Breast epithelium (tissue), 4 donors: ENCODE data around the gene DNASE1L3. TPM values are rescaled to one million over a fixed set of nuclear protein-coding genes. Genes with fewer than 3 reads are reported as not detected.

Experiments used
- DNase-seq, 2 donors: peaks; one replicate each; pipeline ENCODE4 v3.0.0-alpha.2; 2019; ENCODE audit warnings: low spot score in 2 of 2
- H3K27ac ChIP-seq, 2 donors: fragments of 200-600 bp; sonication (generic) in 1 of 2; one replicate each; pipeline ENCODE4 v1.5.1; 2016 to 2019; ENCODE audit warnings: mild to moderate bottlenecking in 1 of 2
- H3K27me3 ChIP-seq, 2 donors: fragments of 200-600 bp; sonication (generic) in 1 of 2; one replicate each; pipeline versions ENCODE4 v1.5.1 to v1.6.0; 2017 to 2019; ENCODE audit warnings: control low read depth in 1 of 2, mild to moderate bottlenecking in 1 of 2
- H3K36me3 ChIP-seq: fragments of 200-600 bp; one replicate; pipeline ENCODE4 v1.5.1; 2019
- H3K4me1 ChIP-seq, 2 donors: fragments of 200-600 bp; sonication (generic); one replicate each; pipeline ENCODE4 v1.5.1; 2016 to 2019; ENCODE audit warnings: control low read depth in 1 of 2
- H3K4me3 ChIP-seq, 3 donors: fragments of 200-600 bp; sonication (generic); 1 replicate in 2 of 3; 2 replicates in 1 of 3; pipeline ENCODE4 v1.5.1; 2016 to 2019; ENCODE audit warnings: mild to moderate bottlenecking in 3 of 3, moderate library complexity in 2 of 3
- H3K9me3 ChIP-seq, 2 donors: fragments of 200-600 bp; sonication (generic) in 1 of 2; one replicate each; pipeline ENCODE4 v1.5.1; 2016 to 2019; ENCODE audit warnings: control low read depth in 1 of 2
- POLR2A ChIP-seq: fragments of 450-650 bp; IDR thresholded peaks from one replicate; pipeline ENCODE4 v1.6.1; 2016; ENCODE audit warnings: antibody characterized with exemption, mild to moderate bottlenecking, moderate library complexity
- POLR2AphosphoS5 ChIP-seq, 3 donors: sonication (generic); formaldehyde crosslinking; IDR thresholded peaks; one replicate each; pipeline ENCODE4 v1.6.1; 2017; ENCODE audit warnings: antibody characterized with exemption in 3 of 3
- intact Hi-C: fragments of 100-400 bp; cut with DNase I; formaldehyde crosslinking; loops from one replicate; pipeline ENCODE4 v1.15.1; 2023; ENCODE audit warnings: low total_unique reads
- total RNA-seq, 3 donors: library from RNA; depleted of rRNA; stranded (reverse); fragments of >200 nt; gene quantifications; one replicate each; pipeline ENCODE4 v1.1.0, GENCODE V29; 2016
- TF ChIP-seq, protein P1 (sequence below), 3 donors: fragments of 450-650 bp; IDR thresholded peaks; one replicate each; pipeline ENCODE4 v1.5.1; 2016 to 2017; ENCODE audit warnings: antibody characterized with exemption in 3 of 3, mild to moderate bottlenecking in 3 of 3, moderate library complexity in 3 of 3

The DNASE1L3 gene
- total RNA-seq, 3 donors from 2014 or later = 0.44 to 9.2 (median 5.6) TPM

DNA sequence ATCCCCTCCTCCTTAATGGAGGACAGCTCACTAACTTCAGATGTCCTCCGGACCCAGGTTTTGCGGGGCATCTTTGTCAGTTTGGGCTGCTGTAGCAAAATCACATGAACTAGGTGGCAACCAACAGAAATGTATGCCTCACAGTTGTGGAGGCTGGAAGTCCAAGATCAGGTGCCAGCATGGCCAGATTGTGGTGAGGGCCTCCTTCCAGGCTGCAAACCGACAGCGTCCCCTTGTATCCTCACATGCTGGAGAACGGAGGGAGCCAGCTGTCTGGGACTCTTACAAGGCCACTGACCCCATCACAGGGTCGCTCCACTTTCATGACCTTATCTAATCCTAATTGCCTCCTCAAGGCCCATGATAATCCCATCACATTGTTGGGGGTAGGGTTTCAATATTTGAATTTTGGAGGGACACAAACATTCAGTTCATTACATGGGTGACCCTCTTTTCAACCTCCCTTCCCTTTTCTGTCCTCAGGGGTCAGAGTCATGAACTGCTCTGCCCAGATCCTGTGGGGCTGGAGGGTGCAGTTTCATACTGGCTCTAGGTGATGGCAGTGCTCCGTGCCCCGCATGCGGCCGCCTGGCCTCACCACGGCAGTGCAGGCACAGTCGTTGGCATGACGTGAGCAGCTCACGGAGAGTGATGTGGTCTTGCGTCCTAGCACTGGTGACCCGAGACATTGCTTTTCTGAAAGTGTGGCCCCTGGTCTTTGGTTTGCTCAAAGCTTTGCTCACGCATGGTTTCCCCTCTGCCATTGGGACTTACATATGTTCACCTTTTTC is 58.4 kb downstream of the DNASE1L3 start:
- Histone ChIP-seq H3K27ac (no peak overlapping the region), H3K4me1 (no peaks in the 10 kb centered on the region), H3K9me3 (no peaks in the 10 kb centered on the region), H3K36me3 (peaks cover 3% of the 10 kb centered on the region), H3K4me3 (no peak overlapping the region), H3K27me3 (no peaks in the 10 kb centered on the region)
- TF ChIP-seq POLR2AphosphoS5 (IDR thresholded peaks at IDR 0.05) (no peak), POLR2A (no peak)
- TF ChIP-seq, protein P1, sequence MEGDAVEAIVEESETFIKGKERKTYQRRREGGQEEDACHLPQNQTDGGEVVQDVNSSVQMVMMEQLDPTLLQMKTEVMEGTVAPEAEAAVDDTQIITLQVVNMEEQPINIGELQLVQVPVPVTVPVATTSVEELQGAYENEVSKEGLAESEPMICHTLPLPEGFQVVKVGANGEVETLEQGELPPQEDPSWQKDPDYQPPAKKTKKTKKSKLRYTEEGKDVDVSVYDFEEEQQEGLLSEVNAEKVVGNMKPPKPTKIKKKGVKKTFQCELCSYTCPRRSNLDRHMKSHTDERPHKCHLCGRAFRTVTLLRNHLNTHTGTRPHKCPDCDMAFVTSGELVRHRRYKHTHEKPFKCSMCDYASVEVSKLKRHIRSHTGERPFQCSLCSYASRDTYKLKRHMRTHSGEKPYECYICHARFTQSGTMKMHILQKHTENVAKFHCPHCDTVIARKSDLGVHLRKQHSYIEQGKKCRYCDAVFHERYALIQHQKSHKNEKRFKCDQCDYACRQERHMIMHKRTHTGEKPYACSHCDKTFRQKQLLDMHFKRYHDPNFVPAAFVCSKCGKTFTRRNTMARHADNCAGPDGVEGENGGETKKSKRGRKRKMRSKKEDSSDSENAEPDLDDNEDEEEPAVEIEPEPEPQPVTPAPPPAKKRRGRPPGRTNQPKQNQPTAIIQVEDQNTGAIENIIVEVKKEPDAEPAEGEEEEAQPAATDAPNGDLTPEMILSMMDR (IDR thresholded peaks at IDR 0.05) = no peak
- intact Hi-C loops = no loop called here
- no peak for DNase-seq

DNA sequence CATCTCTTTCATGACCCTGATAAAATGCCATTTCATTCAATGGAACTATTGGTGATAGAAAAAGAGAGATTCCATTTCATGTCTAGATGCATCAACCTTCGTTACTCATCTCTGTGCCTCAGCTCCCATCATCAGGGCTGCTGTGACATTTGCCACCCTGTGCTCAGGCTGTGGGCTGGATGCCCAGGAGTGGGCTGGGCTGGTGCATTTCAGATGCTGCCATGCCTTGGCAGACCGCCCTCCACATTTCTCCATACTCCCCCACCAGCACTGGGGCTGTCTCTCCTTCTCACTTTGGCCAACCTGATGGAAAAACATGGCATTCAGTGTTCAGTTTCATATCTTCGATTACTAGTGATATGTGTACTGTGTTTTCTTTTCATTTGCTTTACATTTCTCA is 59.1 kb downstream of the DNASE1L3 start:
- no peak for DNase-seq
- Histone ChIP-seq H3K4me1 (no peaks in the 10 kb centered on the region), H3K27ac (no peak overlapping the region), H3K27me3 (no peaks in the 10 kb centered on the region), H3K36me3 (peaks cover 3% of the 10 kb centered on the region), H3K4me3 (no peak overlapping the region), H3K9me3 (no peaks in the 10 kb centered on the region)
- intact Hi-C loops = no loop called here
- TF ChIP-seq POLR2AphosphoS5 (IDR thresholded peaks at IDR 0.05) (no peak), POLR2A (no peak)
- TF ChIP-seq, protein P1 (IDR thresholded peaks at IDR 0.05) = no peak

DNA sequence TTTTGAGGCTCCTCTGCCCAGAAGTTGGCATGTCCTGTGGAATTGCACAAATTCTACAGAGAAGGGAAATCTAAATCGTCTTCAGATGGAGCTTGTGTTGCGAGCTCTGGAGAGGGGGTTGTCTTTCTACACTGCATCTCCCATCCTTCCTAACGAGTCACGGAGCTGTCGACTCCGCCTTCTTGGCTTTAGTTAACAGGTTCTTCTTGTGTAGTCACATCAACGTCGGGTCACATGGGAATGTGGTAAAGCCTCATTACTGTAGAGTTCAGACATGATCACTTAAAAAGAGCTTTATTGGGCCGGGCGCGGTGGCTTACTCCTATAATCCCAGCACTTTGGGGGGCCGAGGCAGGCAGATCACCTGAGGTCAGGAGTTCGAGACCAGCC is 60.0 kb downstream of the DNASE1L3 start:
- H3K4me3 ChIP-seq = no peak overlapping the region
- no peaks in the 10 kb centered on the region for H3K36me3 ChIP-seq
- H3K4me1 ChIP-seq = no peaks in the 10 kb centered on the region
- no peak for DNase-seq
- H3K9me3 ChIP-seq = no peaks in the 10 kb centered on the region
- TF ChIP-seq POLR2AphosphoS5 (IDR thresholded peaks at IDR 0.05) (no peak), POLR2A (no peak)
- TF ChIP-seq, protein P1 (IDR thresholded peaks at IDR 0.05) = no peak
- intact Hi-C loops = no loop called here
- H3K27ac ChIP-seq = no peak overlapping the region
- H3K27me3 ChIP-seq = no peaks in the 10 kb centered on the region

DNA sequence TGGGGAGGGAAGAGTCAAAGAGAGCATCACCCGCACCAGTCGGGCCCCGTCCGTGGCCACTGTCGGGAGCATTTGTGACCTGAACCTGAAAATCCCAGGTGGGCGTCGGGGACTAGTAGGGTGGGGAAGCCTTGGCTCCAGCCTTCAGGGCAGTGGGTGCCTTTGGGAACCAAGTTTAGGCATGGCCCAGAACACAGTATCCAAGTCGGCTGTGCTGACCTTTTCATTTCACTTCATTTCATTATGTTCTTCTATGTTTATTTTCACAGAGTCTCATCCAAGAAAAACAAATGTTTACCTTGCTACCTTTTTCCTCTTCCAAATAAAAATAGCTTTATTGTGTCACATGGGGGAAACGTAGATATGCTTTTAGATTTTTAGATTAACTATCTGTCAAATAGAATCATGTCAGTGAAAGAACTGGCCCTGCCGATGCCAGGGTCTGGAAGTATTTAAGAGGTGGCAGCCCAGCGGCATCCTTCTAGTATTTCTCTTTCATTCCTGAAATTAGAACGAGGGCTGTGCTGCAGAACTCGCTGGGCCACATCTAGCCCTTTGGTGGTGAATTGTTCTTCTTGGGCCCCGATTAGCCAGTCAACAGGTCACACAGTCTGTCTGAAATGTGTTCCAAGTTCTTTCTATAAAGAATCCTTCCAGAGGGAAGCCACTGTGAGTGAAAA is 60.5 kb downstream of the DNASE1L3 start:
- Histone ChIP-seq H3K27ac (no peak overlapping the region), H3K4me3 (no peak overlapping the region), H3K36me3 (no peaks in the 10 kb centered on the region), H3K27me3 (no peaks in the 10 kb centered on the region), H3K4me1 (no peaks in the 10 kb centered on the region), H3K9me3 (no peaks in the 10 kb centered on the region)
- DNase-seq = no peak
- intact Hi-C loops = no loop called here
- TF ChIP-seq POLR2A = no peak
- no peak for TF ChIP-seq POLR2AphosphoS5 (IDR thresholded peaks at IDR 0.05)
- TF ChIP-seq, protein P1 (IDR thresholded peaks at IDR 0.05) = no peak

DNA sequence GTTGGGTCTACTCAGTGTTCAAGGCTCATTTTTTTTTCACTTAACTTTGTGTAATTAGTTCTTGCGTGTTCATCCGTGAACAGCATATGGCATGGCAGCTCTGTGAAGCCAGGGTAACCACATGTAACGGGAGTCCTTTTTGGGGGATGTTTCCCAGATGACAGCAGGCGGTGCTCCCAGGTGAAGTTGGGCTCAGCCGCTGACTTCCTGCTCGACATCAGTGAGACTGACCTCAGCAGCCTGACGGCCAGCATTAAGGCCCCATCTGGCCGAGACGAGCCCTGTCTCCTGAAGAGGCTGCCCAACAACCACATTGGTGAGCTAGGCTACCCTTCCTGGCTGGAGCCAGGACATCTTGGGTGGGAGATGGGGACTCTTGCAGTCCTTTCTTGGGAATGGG is 62.7 kb downstream of the DNASE1L3 start:
- H3K27ac ChIP-seq = no peak overlapping the region
- no peaks in the 10 kb centered on the region for H3K4me1 ChIP-seq
- no peaks in the 10 kb centered on the region for H3K27me3 ChIP-seq
- DNase-seq = no peak
- intact Hi-C loops = no loop called here
- H3K36me3 ChIP-seq = peaks cover 5% of the 10 kb centered on the region
- no peak overlapping the region for H3K4me3 ChIP-seq
- TF ChIP-seq POLR2A (no peak), POLR2AphosphoS5 (IDR thresholded peaks at IDR 0.05) (no peak)
- TF ChIP-seq, protein P1 (IDR thresholded peaks at IDR 0.05) = no peak
- no peaks in the 10 kb centered on the region for H3K9me3 ChIP-seq
